Activated naive CD4-positive, alpha-beta T cell treated with anti-CD3 and anti-CD28 coated beads for 36 hours (primary cell): ENCODE measurements around the gene PI16. TPM values are rescaled to one million over a fixed set of nuclear protein-coding genes. Genes with fewer than 3 reads are reported as not detected.

Source experiments
- CTCF ChIA-PET: fragments of 350-600 bp; sonication (Branson Sonifier 250); formaldehyde crosslinking; loops from one replicate; lab custom pipeline; 2021; ENCODE audit warnings: antibody characterized with exemption; lab: Charles Lee
- DNase-seq: peaks from one replicate; pipeline ENCODE4 v3.0.0-alpha.2; 2020
- H3K27ac Mint-ChIP-seq: one replicate; pipeline ENCODE4 v1.8.0; 2021; ENCODE audit warnings: mild to moderate bottlenecking, mixed read lengths
- H3K27me3 Mint-ChIP-seq: one replicate; pipeline ENCODE4 v1.8.0; 2021; ENCODE audit warnings: low read depth, mixed read lengths
- H3K36me3 Mint-ChIP-seq: one replicate; pipeline ENCODE4 v1.8.0; 2021; ENCODE audit warnings: low read depth, mixed read lengths
- H3K4me1 Mint-ChIP-seq: one replicate; pipeline ENCODE4 v1.8.0; 2021; ENCODE audit warnings: low read depth, mixed read lengths
- H3K4me3 Mint-ChIP-seq: one replicate; pipeline ENCODE4 v1.8.0; 2021; ENCODE audit warnings: mild to moderate bottlenecking, moderate library complexity, mixed read lengths
- H3K9me3 Mint-ChIP-seq: one replicate; pipeline ENCODE4 v1.8.0; 2021; ENCODE audit warnings: mixed read lengths
- intact Hi-C: fragments of 100-400 bp; cut with micrococcal nuclease; formaldehyde crosslinking; loops from one replicate; pipeline ENCODE4 v1.15.1; 2023
- total RNA-seq, 2 experiments: library from RNA; stranded (reverse); gene quantifications; one replicate each; pipeline ENCODE4 v1.2.3, GENCODE V29; 2021

PI16 gene
- total RNA-seq, 2 experiments from 2014 or later: 0.24 to 0.27 TPM

- intact Hi-C loops: loop anchor here (10.0 kb wide), 1 partner anchor 397 kb away; no protein-coding TSS in a partner anchor
- no peak overlapping the region for H3K27ac Mint-ChIP-seq
- no peaks in the 10 kb centered on the region for H3K27me3 Mint-ChIP-seq
- no peak overlapping the region for H3K4me3 Mint-ChIP-seq
- H3K4me1 Mint-ChIP-seq: peaks cover 1% of the 10 kb centered on the region
- CTCF ChIA-PET: interaction anchor here (0.6 to 1.1 kb wide), 4 partner anchors 18 to 614 kb away, joined by 3 to 4 read pairs (median 3); no protein-coding TSS in a partner anchor
- no peaks in the 10 kb centered on the region for H3K9me3 Mint-ChIP-seq
- H3K36me3 Mint-ChIP-seq: no peaks in the 10 kb centered on the region
- DNase-seq: no peak
These were observed 57.3 kb downstream of the PI16 start for GRCh38 chr6:37011656-37012378.

GRCh38 chr6:37013516-37014491 lies 59.3 kb downstream of the PI16 start:
- Mint-ChIP-seq H3K4me3 (no peak overlapping the region), H3K27ac (no peak overlapping the region), H3K27me3 (no peaks in the 10 kb centered on the region), H3K36me3 (no peaks in the 10 kb centered on the region), H3K4me1 (peaks cover 11% of the 10 kb centered on the region), H3K9me3 (no peaks in the 10 kb centered on the region)
- CTCF ChIA-PET: interaction anchor here (1.0 to 23.0 kb wide), 2 partner anchors 195 to 247 kb away, joined by 3 to 704 read pairs; no protein-coding TSS in a partner anchor
- intact Hi-C loops: loop anchor here (10.0 kb wide), 1 partner anchor 399 kb away; no protein-coding TSS in a partner anchor
- no peak for DNase-seq

Other genes with a start within 250 kb of the PI16 start
- gene CPNE5, start 115.3 kb upstream of the PI16 start, total RNA-seq: 1 to 10 TPM; 1.2 to 1.7 TPM
- gene PPIL1, start 79.9 kb upstream of the PI16 start, total RNA-seq: 10 to 100 TPM; 42.8 to 44.0 TPM
- 10 to 100 TPM; 24.2 to 24.5 TPM for gene C6orf89, start 68.8 kb upstream of the PI16 start, total RNA-seq
- gene MTCH1, start 31.5 kb downstream of the PI16 start, total RNA-seq: 100 to 1,000 TPM in 1 of 2 experiments, 10 to 100 TPM in 1; 97.4 to 101 TPM
- under 1 TPM; 0.25 to 0.48 TPM for gene FGD2, start 50.9 kb downstream of the PI16 start, total RNA-seq
- 100 to 1,000 TPM; 226 to 227 TPM for gene PIM1, start 215.4 kb downstream of the PI16 start, total RNA-seq